OCI-M2 (cell line): ENCODE measurements around the gene TANC1.
"Not testable (repeated sequence)": the region's sequence is repeated elsewhere in the genome, so short reads cannot be mapped to it uniquely, and the experiment has no call there.

Experiments
- DNase-seq: peaks from one replicate; lab custom pipeline; 2025; ENCODE audit not compliant: unreplicated experiment; lab: John Stamatoyannopoulos, UW

The TANC1 gene

GRCh38 chr2:159134979-159135378, 166.5 kb downstream of the TANC1 start:
- DNase-seq: no peak

GRCh38 chr2:159136391-159136790, 168.0 kb downstream of the TANC1 start:
- DNase-seq: no peak

GRCh38 chr2:159137511-159138241, 169.2 kb downstream of the TANC1 start:
- no peak for DNase-seq

- no peak for DNase-seq
These were observed 170.3 kb downstream of the TANC1 start for GRCh38 chr2:159138642-159139182.

- no peak for DNase-seq
These were observed 170.9 kb downstream of the TANC1 start for GRCh38 chr2:159139216-159139933.

- no peak for DNase-seq
These were observed 171.8 kb downstream of the TANC1 start for GRCh38 chr2:159140070-159140769.

GRCh38 chr2:159140821-159141220, 172.4 kb downstream of the TANC1 start:
- DNase-seq: not testable (repeated sequence)

- no peak for DNase-seq
These were observed 176.6 kb downstream of the TANC1 start for GRCh38 chr2:159144776-159145614.

- no peak for DNase-seq
These were observed 177.4 kb downstream of the TANC1 start for GRCh38 chr2:159145745-159146354.

GRCh38 chr2:159146996-159147666, 178.7 kb downstream of the TANC1 start:
- DNase-seq: no peak

- DNase-seq: no peak
These were observed 179.2 kb downstream of the TANC1 start for GRCh38 chr2:159147690-159148089.

GRCh38 chr2:159148901-159149300, 180.5 kb downstream of the TANC1 start:
- no peak for DNase-seq

- DNase-seq: no peak
These were observed 181.3 kb downstream of the TANC1 start for GRCh38 chr2:159149747-159150146.

- no peak for DNase-seq
These were observed 181.9 kb downstream of the TANC1 start for GRCh38 chr2:159150280-159150746.

- no peak for DNase-seq
These were observed 183.0 kb downstream of the TANC1 start for GRCh38 chr2:159151198-159152127.

GRCh38 chr2:159152128-159152778, 183.8 kb downstream of the TANC1 start:
- peak; percentile 77 for DNase-seq

- no peak for DNase-seq
These were observed 184.6 kb downstream of the TANC1 start for GRCh38 chr2:159153063-159153462.

- DNase-seq: no peak
These were observed 185.0 kb downstream of the TANC1 start for GRCh38 chr2:159153463-159153862.
